IMR-90 (cell line): ENCODE data around the gene USH2A. TPM values are rescaled to one million over a fixed set of nuclear protein-coding genes. Genes with fewer than 3 reads are reported as not detected.

Experiments
- ATAC-seq: fragments of 200-7000 bp; cut with Tn5 transposase; 2 replicates; pipeline ENCODE4 v1.9.1; 2020; ENCODE audit warnings: low read depth, mild to moderate bottlenecking, moderate library complexity
- BruUV-seq: library from RNA; stranded (reverse); fragments of 400-500 nt; replicated peaks from 2 replicates; lab custom pipeline; 2021; lab: Mats Ljungman, UMichigan
- CTCF ChIA-PET: fragments of 300-600 bp; formaldehyde crosslinking; extraction: SDS; loops from one replicate; lab custom pipeline; 2021; ENCODE audit warnings: antibody characterized with exemption; lab: Yijun Ruan, JAX
- POLR2A ChIA-PET: fragments of 300-600 bp; sonication (Branson Sonifier 250); formaldehyde crosslinking; loops from one replicate; lab custom pipeline; 2022; ENCODE audit warnings: antibody characterized with exemption; ENCODE audit not compliant: unreplicated experiment; lab: Charles Lee
- DNase-seq: peaks from one replicate; pipeline ENCODE4 v3.0.0; 2013
- H2AFZ ChIP-seq: replicated peaks from 2 replicates; pipeline ENCODE3; 2013; ENCODE audit warnings: low read length, mild to moderate bottlenecking; ENCODE audit not compliant: poor library complexity
- H2AK5ac ChIP-seq: 2 replicates; pipeline ENCODE4 v1.6.1; 2013; ENCODE audit warnings: low read depth, low read length, inconsistent platforms
- H2AK9ac ChIP-seq: replicated peaks from 2 replicates; pipeline ENCODE3; 2013; ENCODE audit warnings: mild to moderate bottlenecking, low read depth, low read length, moderate library complexity; ENCODE audit not compliant: poor library complexity
- H2BK120ac ChIP-seq: 2 replicates; pipeline ENCODE4 v1.6.1; 2013; ENCODE audit warnings: low read depth, low read length, inconsistent platforms
- H2BK15ac ChIP-seq: 3 replicates; pipeline ENCODE4 v1.6.1; 2013; ENCODE audit warnings: low read depth, low read length, inconsistent platforms
- H2BK20ac ChIP-seq: 2 replicates; pipeline ENCODE4 v1.6.1; 2013; ENCODE audit warnings: low read depth, mild to moderate bottlenecking, inconsistent platforms, low read length, moderate library complexity
- H2BK5ac ChIP-seq: 2 replicates; pipeline ENCODE4 v1.6.1; 2013; ENCODE audit warnings: mild to moderate bottlenecking, low read depth, low read length, inconsistent platforms; ENCODE audit not compliant: poor library complexity, severe bottlenecking
- H3K14ac ChIP-seq: replicated peaks from 2 replicates; pipeline ENCODE4 v1.6.1; 2013; ENCODE audit warnings: low read depth, low read length, inconsistent platforms
- H3K18ac ChIP-seq: 2 replicates; pipeline ENCODE4 v1.6.1; 2013; ENCODE audit warnings: low read depth, low read length, control low read depth
- H3K23ac ChIP-seq: 2 replicates; pipeline ENCODE4 v1.6.1; 2013; ENCODE audit warnings: low read depth, low read length, inconsistent platforms
- H3K27ac ChIP-seq: 2 replicates; pipeline ENCODE4 v1.5.1; 2013; ENCODE audit warnings: mild to moderate bottlenecking, control low read depth, low read length; ENCODE audit not compliant: insufficient read depth
- H3K27me3 ChIP-seq: 2 replicates; pipeline ENCODE4 v1.6.1; 2013; ENCODE audit warnings: low read length; ENCODE audit not compliant: control insufficient read depth, insufficient read depth
- H3K36me3 ChIP-seq: 2 replicates; pipeline ENCODE4 v1.6.1; 2013; ENCODE audit warnings: low read length, mixed read lengths; ENCODE audit not compliant: control insufficient read depth, insufficient read depth
- H3K4ac ChIP-seq: 2 replicates; pipeline ENCODE4 v1.6.1; 2013; ENCODE audit warnings: low read depth, low read length, inconsistent platforms
- H3K4me1 ChIP-seq: 2 replicates; pipeline ENCODE4 v1.6.1; 2013; ENCODE audit warnings: low read length, mixed read lengths; ENCODE audit not compliant: control insufficient read depth, insufficient read depth
- H3K4me2 ChIP-seq: 2 replicates; pipeline ENCODE4 v1.6.1; 2013; ENCODE audit warnings: low read depth, mild to moderate bottlenecking, control low read depth, low read length, moderate library complexity
- H3K4me3 ChIP-seq: 2 replicates; pipeline ENCODE4 v1.5.1; 2013; ENCODE audit warnings: low read depth, mild to moderate bottlenecking, control low read depth, low read length, moderate library complexity; ENCODE audit not compliant: insufficient read depth
- H3K56ac ChIP-seq: 2 replicates; pipeline ENCODE4 v1.6.1; 2013; ENCODE audit warnings: low read length, inconsistent platforms; ENCODE audit not compliant: insufficient read depth; ENCODE audit errors: extremely low read depth
- H3K79me1 ChIP-seq, 2 experiments: 2 replicates each; pipeline ENCODE4 v1.6.1; 2013; ENCODE audit warnings: low read length in 2 of 2, inconsistent platforms in 1 of 2, low read depth in 1 of 2
- H3K9ac ChIP-seq: 2 replicates; pipeline ENCODE4 v1.6.1; 2013; ENCODE audit warnings: low read depth, low read length, control low read depth
- H3K9me1 ChIP-seq: 2 replicates; pipeline ENCODE4 v1.6.1; 2013; ENCODE audit warnings: low read length, inconsistent platforms; ENCODE audit not compliant: insufficient read depth
- H3K9me3 ChIP-seq: 2 replicates; pipeline ENCODE4 v1.6.1; 2013; ENCODE audit warnings: low read length; ENCODE audit not compliant: control insufficient read depth, insufficient read depth
- H4K20me1 ChIP-seq: 2 replicates; pipeline ENCODE4 v1.6.1; 2013; ENCODE audit warnings: low read length, inconsistent platforms; ENCODE audit not compliant: insufficient read depth
- H4K5ac ChIP-seq: 2 replicates; pipeline ENCODE4 v1.6.1; 2013; ENCODE audit warnings: mild to moderate bottlenecking, low read depth, low read length, control low read depth
- H4K8ac ChIP-seq, 2 experiments: 2 replicates each; pipeline ENCODE4 v1.6.1; 2013; ENCODE audit warnings: low read depth in 2 of 2, low read length in 2 of 2, control low read depth in 1 of 2, inconsistent platforms in 1 of 2
- H4K91ac ChIP-seq: 2 replicates; pipeline ENCODE4 v1.6.1; 2013; ENCODE audit warnings: low read depth, low read length, inconsistent platforms; ENCODE audit not compliant: insufficient read depth
- BHLHE40 ChIP-seq: fragments of 150-350 bp; IDR thresholded peaks from 2 replicates; pipeline ENCODE4 v1.6.1; 2016; ENCODE audit warnings: mild to moderate bottlenecking, low read depth, low read length
- CEBPB ChIP-seq: IDR thresholded peaks from 2 replicates; pipeline ENCODE4 v1.6.1; 2012; ENCODE audit warnings: low read depth, low read length, improper control_type of control experiment
- CHD1 ChIP-seq: IDR thresholded peaks from 2 replicates; pipeline ENCODE4 v1.6.1; 2012; ENCODE audit warnings: low read depth, low read length, improper control_type of control experiment
- CTCF ChIP-seq: conservative IDR thresholded peaks from 2 replicates; pipeline ENCODE4 v1.5.1; 2012; ENCODE audit warnings: mild to moderate bottlenecking, low read depth, low read length, improper control_type of control experiment
- ELK1 ChIP-seq: fragments of 150-350 bp; IDR thresholded peaks from 2 replicates; pipeline ENCODE4 v1.6.1; 2016; ENCODE audit warnings: low read depth, mild to moderate bottlenecking, low read length, moderate library complexity, borderline replicate concordance
- FOS ChIP-seq: fragments of 150-350 bp; IDR thresholded peaks from 2 replicates; pipeline ENCODE4 v1.6.1; 2016; ENCODE audit warnings: low read depth, low read length
- MAFK ChIP-seq: IDR thresholded peaks from 2 replicates; pipeline ENCODE4 v1.6.1; 2012; ENCODE audit warnings: low read depth, low read length, improper control_type of control experiment
- MAZ ChIP-seq: IDR thresholded peaks from 2 replicates; pipeline ENCODE4 v1.6.1; 2012; ENCODE audit warnings: low read depth, mild to moderate bottlenecking, low read length, improper control_type of control experiment, moderate library complexity, borderline replicate concordance
- MXI1 ChIP-seq: IDR thresholded peaks from 2 replicates; pipeline ENCODE4 v1.6.1; 2012; ENCODE audit warnings: low read depth, mild to moderate bottlenecking, low read length, moderate library complexity, borderline replicate concordance
- NFE2L2 ChIP-seq: fragments of 150-350 bp; IDR thresholded peaks from 2 replicates; pipeline ENCODE4 v1.6.1; 2016; ENCODE audit warnings: low read depth, mild to moderate bottlenecking, low read length
- POLR2A ChIP-seq: IDR thresholded peaks from 2 replicates; pipeline ENCODE4 v1.6.1; 2012; ENCODE audit warnings: mild to moderate bottlenecking, low read depth, low read length
- RAD21 ChIP-seq: IDR thresholded peaks from 2 replicates; pipeline ENCODE4 v1.6.1; 2012; ENCODE audit warnings: low read length, improper control_type of control experiment
- RCOR1 ChIP-seq: IDR thresholded peaks from 2 replicates; pipeline ENCODE4 v1.6.1; 2012; ENCODE audit warnings: mild to moderate bottlenecking, low read length, improper control_type of control experiment; ENCODE audit not compliant: insufficient replicate concordance
- RFX5 ChIP-seq: IDR thresholded peaks from 2 replicates; pipeline ENCODE4 v1.8.0; 2012; ENCODE audit warnings: low read depth, mild to moderate bottlenecking, low read length, moderate library complexity
- SMC3 ChIP-seq: fragments of 150-350 bp; IDR thresholded peaks from 2 replicates; pipeline ENCODE4 v1.6.1; 2016; ENCODE audit warnings: low read depth, mild to moderate bottlenecking, antibody characterized with exemption, low read length, moderate library complexity
- USF2 ChIP-seq: fragments of 150-350 bp; IDR thresholded peaks from 2 replicates; pipeline ENCODE4 v1.6.1; 2017; ENCODE audit warnings: mild to moderate bottlenecking, antibody characterized with exemption, low read length, low read depth
- WGBS, 2 experiments: methylation state at CpG; one replicate each; pipeline versions ENCODE4 v1.1.5 to v1.1.7; 2013; ENCODE audit warnings: missing lambda C conversion rate in 2 of 2; ENCODE audit not compliant: insufficient read length in 1 of 2; ENCODE audit errors: extremely low coverage in 2 of 2; 5-methylcytosine and 5-hydroxymethylcytosine counted together
- dilution Hi-C: fragments of 300-500 bp; cut with HindIII; formaldehyde crosslinking; loops from one replicate; pipeline ENCODE4 v1.14.3; 2018; ENCODE audit warnings: low sequenced_read_pairs; ENCODE audit not compliant: unreplicated experiment
- in situ Hi-C: fragments of 300-500 bp; cut with MboI; formaldehyde crosslinking; loops from 3 replicates; pipeline ENCODE4 v1.14.3; 2019; ENCODE audit warnings: low sequenced_read_pairs, inconsistent platforms, mixed read lengths
- intact Hi-C: fragments of 100-400 bp; cut with micrococcal nuclease; formaldehyde crosslinking; loops from 2 replicates; pipeline ENCODE4 v1.10.0; 2022
- polyA plus RNA-seq, 3 experiments: library from polyadenylated mRNA; depleted of rRNA; stranded (reverse); fragments of >200 nt; gene quantifications; 2 replicates each; pipeline ENCODE4 v1.2.3, GENCODE V29; 2012; ENCODE audit warnings: low replicate concordance in 1 of 3
- total RNA-seq: library from RNA; depleted of rRNA; stranded (reverse); fragments of >200 nt; gene quantifications from 2 replicates; pipeline ENCODE4 v1.2.3, GENCODE V29; 2012

Gene USH2A
- total and polyA plus RNA-seq, 2 of the 4 experiments (the other 2 are of a cell fraction), result under 0.01 to 0.02 TPM

GRCh38 chr1:215983680-215984079 lies 439.6 kb downstream of the USH2A start:
- Histone ChIP-seq H2AK9ac (no peak overlapping the region), H3K9me3 (no peaks in the 10 kb centered on the region), H2BK120ac (no peak overlapping the region), H4K91ac (no peak overlapping the region), H3K4me1 (peaks cover 4% of the 10 kb centered on the region; the same call in 1 of the 2 replicates), H2BK5ac (no peak overlapping the region), H2BK20ac (no peak overlapping the region), H4K8ac (no peak overlapping the region), H3K9me1 (no peaks in the 10 kb centered on the region), H4K5ac (no peak overlapping the region), H3K18ac (no peak overlapping the region), H3K14ac (no peak overlapping the region), H3K27me3 (no peaks in the 10 kb centered on the region), H3K56ac (no peak overlapping the region), H3K9ac (no peak overlapping the region), H2AFZ (no peak overlapping the region), H2BK15ac (no peak overlapping the region), H3K79me1 (no peaks in the 10 kb centered on the region), H2AK5ac (no peak overlapping the region), H3K27ac (no peak overlapping the region), H3K4me3 (no peak overlapping the region), H3K4me2 (no peak overlapping the region), H3K4ac (no peak overlapping the region), H3K23ac (no peak overlapping the region), H4K20me1 (no peaks in the 10 kb centered on the region), H3K36me3 (no peaks in the 10 kb centered on the region)
- intact Hi-C loops, result no loop called here
- ChIA-PET CTCF (no interaction called here), POLR2A (no interaction called here)
- in situ Hi-C loops, result loop anchor here (25.0 kb wide), 4 partner anchors 579 to 1679 kb away; no protein-coding TSS in a partner anchor
- WGBS, 2 experiments, result no CpG with 5 or more reads among the region's 2 CpGs
- dilution Hi-C loops, result no loop called here
- BruUV-seq, result no TSS peak
- no peak for ATAC-seq
- no peak for TF ChIP-seq MAZ
- no peak for TF ChIP-seq RFX5
- TF ChIP-seq CTCF, result no peak
- TF ChIP-seq ELK1, result no peak
- no peak for TF ChIP-seq SMC3
- TF ChIP-seq NFE2L2, result no peak
- TF ChIP-seq BHLHE40, result no peak
- no peak for TF ChIP-seq FOS
- TF ChIP-seq MXI1, result no peak
- TF ChIP-seq USF2, result no peak
- TF ChIP-seq CEBPB, result no peak
- TF ChIP-seq CHD1, result no peak
- no peak for TF ChIP-seq RCOR1
- TF ChIP-seq RAD21, result no peak
- no peak for TF ChIP-seq POLR2A
- TF ChIP-seq MAFK, result no peak
- DNase-seq, result no peak
